ENCODE measurements around the gene PDE4B. TPM values are rescaled to one million over a fixed set of nuclear protein-coding genes. Genes with fewer than 3 reads are reported as not detected.
A peak's percentile ranks its signal among the peaks of the same experiment; 100 is the strongest.

PDE4B gene
- total RNA-seq, 1 experiment from 2014 or later, result 83.5 TPM

- no peak for DNase-seq (ENCODE audit: extremely low read depth, low read depth)
These were observed 533.1 kb downstream of the PDE4B start for GRCh38 chr1:66325594-66326380.

GRCh38 chr1:66326867-66327266 is 534.2 kb downstream of the PDE4B start:
- DNase-seq (ENCODE audit: extremely low read depth, low read depth), result no peak

GRCh38 chr1:66327588-66327987 is 534.9 kb downstream of the PDE4B start:
- DNase-seq (ENCODE audit: extremely low read depth, low read depth), result no peak

- DNase-seq (ENCODE audit: extremely low read depth, low read depth), result no peak
These were observed 536.2 kb downstream of the PDE4B start for GRCh38 chr1:66328896-66329295.

- no peak for DNase-seq (ENCODE audit: extremely low read depth, low read depth)
These were observed 538.0 kb downstream of the PDE4B start for GRCh38 chr1:66330722-66331141.

- peak; percentile 86 for DNase-seq (ENCODE audit: extremely low read depth, low read depth)
These were observed 539.2 kb downstream of the PDE4B start for GRCh38 chr1:66331658-66332547.

GRCh38 chr1:66332548-66332901 is 539.8 kb downstream of the PDE4B start:
- DNase-seq (ENCODE audit: extremely low read depth, low read depth), result no peak

GRCh38 chr1:66333466-66334199 is 540.9 kb downstream of the PDE4B start:
- no peak for DNase-seq (ENCODE audit: extremely low read depth, low read depth)

GRCh38 chr1:66334318-66334717 is 541.6 kb downstream of the PDE4B start:
- DNase-seq (ENCODE audit: extremely low read depth, low read depth), result no peak

- no peak for DNase-seq (ENCODE audit: extremely low read depth, low read depth)
These were observed 542.4 kb downstream of the PDE4B start for GRCh38 chr1:66335125-66335524.

- peak; percentile 89 for DNase-seq (ENCODE audit: extremely low read depth, low read depth)
These were observed 543.4 kb downstream of the PDE4B start for GRCh38 chr1:66335859-66336640.

- DNase-seq (ENCODE audit: extremely low read depth, low read depth), result no peak
These were observed 543.9 kb downstream of the PDE4B start for GRCh38 chr1:66336641-66336990.

GRCh38 chr1:66337249-66337648 is 544.6 kb downstream of the PDE4B start:
- no peak for DNase-seq (ENCODE audit: extremely low read depth, low read depth)

- no peak for DNase-seq (ENCODE audit: extremely low read depth, low read depth)
These were observed 547.2 kb downstream of the PDE4B start for GRCh38 chr1:66339944-66340343.

GRCh38 chr1:66341446-66342089 is 548.9 kb downstream of the PDE4B start:
- no peak for DNase-seq (ENCODE audit: extremely low read depth, low read depth)

GRCh38 chr1:66342707-66343106 is 550.0 kb downstream of the PDE4B start:
- DNase-seq (ENCODE audit: extremely low read depth, low read depth), result no peak

- no peak for DNase-seq (ENCODE audit: extremely low read depth, low read depth)
These were observed 551.1 kb downstream of the PDE4B start for GRCh38 chr1:66343569-66344325.

- no peak for DNase-seq (ENCODE audit: extremely low read depth, low read depth)
These were observed 553.5 kb downstream of the PDE4B start for GRCh38 chr1:66346057-66346795.

All from NCI-H460 (cell line).